Neural cell (in vitro differentiated cells): ENCODE measurements around the gene KRTAP4-3.

Experiments used
- CTCF ChIP-seq: fragments of 450-650 bp; IDR thresholded peaks from 2 replicates; pipeline ENCODE4 v1.5.1; 2014; ENCODE audit warnings: antibody characterized with exemption, mild to moderate bottlenecking, moderate library complexity; ENCODE audit not compliant: poor library complexity, severe bottlenecking
- EP300 ChIP-seq: fragments of 450-650 bp; conservative IDR thresholded peaks from 2 replicates; pipeline ENCODE4 v1.6.1; 2014; ENCODE audit warnings: antibody characterized with exemption, mild to moderate bottlenecking, moderate library complexity; ENCODE audit not compliant: poor library complexity, severe bottlenecking
- MXI1 ChIP-seq: fragments of 450-650 bp; conservative IDR thresholded peaks from 2 replicates; pipeline ENCODE4 v1.6.1; 2014; ENCODE audit warnings: antibody characterized with exemption, mild to moderate bottlenecking; ENCODE audit not compliant: poor library complexity, severe bottlenecking
- POLR2AphosphoS5 ChIP-seq: IDR thresholded peaks from 2 replicates; pipeline ENCODE4 v1.6.1; 2012

GRCh38 chr17:41133880-41134735 lies 33.9 kb downstream of the KRTAP4-3 start:
- TF ChIP-seq CTCF (no peak), POLR2AphosphoS5 (no peak), EP300 (no peak), MXI1 (no peak)
